Left lung (tissue), 10 donors: ENCODE results near the gene RPN1. TPM values are rescaled to one million over a fixed set of nuclear protein-coding genes. Genes with fewer than 3 reads are reported as not detected.
A peak's percentile ranks its signal among the peaks of the same experiment; 100 is the strongest.
"Not testable (repeated sequence)": the region's sequence is repeated elsewhere in the genome, so short reads cannot be mapped to it uniquely, and the experiment has no call there.

Experiments used
- ATAC-seq: fragments of 200-7000 bp; cut with Tn5 transposase; one replicate; pipeline ENCODE4 v1.9.1; 2020; ENCODE audit warnings: moderate library complexity
- DNase-seq, 4 donors: peaks; one replicate each; pipeline ENCODE4 v3.0.0-alpha.2; 2013 to 2020
- H3K27ac ChIP-seq, 2 donors: fragments of 200-600 bp; sonication (generic) in 1 of 2; one replicate each; pipeline versions ENCODE4 v1.5.0 to v1.8.0; 2020 to 2021
- H3K27me3 ChIP-seq, 2 donors: fragments of 200-600 bp; sonication (generic) in 1 of 2; one replicate each; pipeline versions ENCODE4 v1.5.0 to v1.8.0; 2020 to 2021
- H3K36me3 ChIP-seq, 2 donors: fragments of 200-600 bp; sonication (generic) in 1 of 2; one replicate each; pipeline versions ENCODE4 v1.5.0 to v1.8.0; 2020 to 2021
- H3K4me1 ChIP-seq, 2 donors: fragments of 200-600 bp; one replicate each; pipeline ENCODE4 v1.8.0; 2021
- H3K4me3 ChIP-seq, 2 donors: fragments of 200-600 bp; sonication (generic) in 1 of 2; one replicate each; pipeline versions ENCODE4 v1.5.0 to v1.8.0; 2020 to 2021; ENCODE audit warnings: mild to moderate bottlenecking in 1 of 2
- H3K9me3 ChIP-seq, 2 donors: fragments of 200-600 bp; sonication (generic) in 1 of 2; one replicate each; pipeline versions ENCODE4 v1.5.0 to v1.8.0; 2020 to 2021
- CTCF ChIP-seq, 2 donors: fragments of 200-600 bp; sonication (generic) in 1 of 2; IDR thresholded peaks; one replicate each; pipeline versions ENCODE4 v1.5.0 to v1.8.0; 2021; ENCODE audit warnings: antibody characterized with exemption in 2 of 2
- intact Hi-C, 2 donors: fragments of 100-400 bp; cut with DNase I; formaldehyde crosslinking; loops; one replicate each; pipeline versions ENCODE4 v1.11.2 to v1.14.2; 2022
- polyA plus RNA-seq, 6 donors: library from polyadenylated mRNA; unstranded; fragments of 120-200 nt; gene quantifications; one replicate each; pipeline ENCODE4 v1.2.1, GENCODE V29; 2013; ENCODE audit not compliant: insufficient read length in 6 of 6
- total RNA-seq, 2 donors: library from RNA; stranded (reverse); fragmentation: NEBNext Ultra II Directional; extraction: Animal tissue kit (Norgen Biotek cat#: 25700); gene quantifications; one replicate each; pipeline ENCODE4 v1.2.1, GENCODE V29; 2021
- donor health status: DM: no; HTN: yes; CAD: no.
- donor health status: DM: no; HTN: no; CAD: no.

RPN1 gene
- total and polyA plus RNA-seq, 8 donors: 132 to 294 (median 154) TPM

DNA sequence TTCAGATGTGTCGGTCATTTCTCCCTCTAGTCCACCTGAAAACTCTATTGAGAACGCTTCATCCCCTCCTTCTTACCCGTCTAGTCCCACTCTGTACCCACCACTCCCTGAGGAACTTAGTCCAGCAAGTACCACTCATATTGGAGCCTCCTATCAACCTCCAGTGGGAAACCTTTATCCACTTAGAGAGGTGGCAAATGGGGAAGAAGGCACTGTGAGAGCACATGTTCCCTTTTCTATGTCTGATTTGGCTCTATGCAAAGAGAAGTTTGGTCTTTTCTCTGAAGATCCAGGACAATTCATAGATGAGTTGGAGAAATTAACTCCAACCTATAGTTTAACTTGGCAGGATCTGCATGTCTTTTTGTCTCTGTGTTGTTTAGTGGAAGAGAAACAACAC lies 17.0 kb upstream of the RPN1 start:
- Histone ChIP-seq H3K27me3 (no peaks in the 10 kb centered on the region), H3K27ac (no peak overlapping the region), H3K9me3 (no peaks in the 10 kb centered on the region), H3K36me3 (no peaks in the 10 kb centered on the region), H3K4me3 (no peak overlapping the region), H3K4me1 (peaks cover 0 to 7% of the 10 kb centered on the region in 2 donors)
- ATAC-seq (no peak), DNase-seq (no peak)
- intact Hi-C loops: no loop called here
- TF ChIP-seq CTCF (IDR thresholded peaks at IDR 0.05): no peak

- H3K4me1 ChIP-seq: no peaks in the 10 kb centered on the region
- ATAC-seq: no peak
- no peaks in the 10 kb centered on the region for H3K9me3 ChIP-seq
- no peak overlapping the region for H3K27ac ChIP-seq
- no peak for TF ChIP-seq CTCF (IDR thresholded peaks at IDR 0.05)
- no peaks in the 10 kb centered on the region for H3K27me3 ChIP-seq
- peak in 1 of 4 donors; percentile 21 for DNase-seq
- intact Hi-C loops: no loop called here
- H3K4me3 ChIP-seq: no peak overlapping the region
- no peaks in the 10 kb centered on the region for H3K36me3 ChIP-seq
These were observed 14.9 kb upstream of the RPN1 start for GRCh38 chr3:128665362-128666021.

DNA sequence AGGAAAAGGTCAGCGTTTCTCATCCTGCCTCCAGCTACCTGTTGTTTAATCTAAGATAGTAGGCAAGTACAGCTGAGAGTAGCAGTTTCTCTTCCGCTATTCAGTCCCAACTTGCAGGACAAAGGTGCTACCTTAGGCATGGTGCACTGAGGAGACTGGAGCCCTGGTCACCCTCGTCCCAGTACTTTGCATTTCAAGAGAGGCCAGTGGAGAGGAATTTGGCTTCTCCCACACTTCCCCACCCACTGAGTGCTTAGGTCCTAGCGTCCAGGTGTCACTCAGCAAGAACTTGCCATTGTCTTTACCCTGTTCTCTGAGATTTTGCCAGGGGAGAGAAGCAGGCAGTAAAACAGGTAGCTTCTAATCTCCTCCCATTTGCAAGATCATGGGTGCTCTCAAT lies 12.5 kb upstream of the RPN1 start:
- Histone ChIP-seq H3K4me3 (no peak overlapping the region), H3K27ac (no peak overlapping the region), H3K36me3 (no peaks in the 10 kb centered on the region), H3K9me3 (no peaks in the 10 kb centered on the region), H3K27me3 (no peaks in the 10 kb centered on the region), H3K4me1 (no peaks in the 10 kb centered on the region)
- DNase-seq: no peak
- no peak for TF ChIP-seq CTCF (IDR thresholded peaks at IDR 0.05)
- intact Hi-C loops: no loop called here
- ATAC-seq: no peak

DNA sequence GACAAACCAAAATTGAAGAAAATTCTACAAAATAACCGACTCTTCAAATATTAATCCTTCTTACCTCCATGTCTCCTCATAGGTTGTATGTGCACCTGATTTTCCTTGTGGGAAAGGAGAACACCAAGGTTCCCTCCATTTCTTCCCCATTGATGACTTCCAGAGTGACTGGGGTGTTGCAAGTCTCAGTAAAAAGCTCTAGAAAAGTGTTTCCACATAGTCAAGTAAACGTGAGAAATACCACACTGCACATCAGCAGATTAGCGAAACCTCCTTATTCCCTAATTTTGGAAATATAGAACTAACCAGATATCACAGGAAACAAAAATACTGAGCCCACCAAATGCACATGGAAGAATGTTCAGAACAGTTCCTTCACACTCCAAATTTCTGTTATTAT lies 4.9 kb upstream of the RPN1 start:
- H3K27me3 ChIP-seq: no peaks in the 10 kb centered on the region
- intact Hi-C loops: no loop called here
- H3K27ac ChIP-seq: no peak overlapping the region
- H3K4me1 ChIP-seq: peaks cover 3 to 23% of the 10 kb centered on the region in 2 donors
- H3K36me3 ChIP-seq: no peaks in the 10 kb centered on the region
- H3K4me3 ChIP-seq: no peak overlapping the region
- TF ChIP-seq CTCF (IDR thresholded peaks at IDR 0.05): no peak
- DNase-seq (no peak), ATAC-seq (no peak)
- no peaks in the 10 kb centered on the region for H3K9me3 ChIP-seq

DNA sequence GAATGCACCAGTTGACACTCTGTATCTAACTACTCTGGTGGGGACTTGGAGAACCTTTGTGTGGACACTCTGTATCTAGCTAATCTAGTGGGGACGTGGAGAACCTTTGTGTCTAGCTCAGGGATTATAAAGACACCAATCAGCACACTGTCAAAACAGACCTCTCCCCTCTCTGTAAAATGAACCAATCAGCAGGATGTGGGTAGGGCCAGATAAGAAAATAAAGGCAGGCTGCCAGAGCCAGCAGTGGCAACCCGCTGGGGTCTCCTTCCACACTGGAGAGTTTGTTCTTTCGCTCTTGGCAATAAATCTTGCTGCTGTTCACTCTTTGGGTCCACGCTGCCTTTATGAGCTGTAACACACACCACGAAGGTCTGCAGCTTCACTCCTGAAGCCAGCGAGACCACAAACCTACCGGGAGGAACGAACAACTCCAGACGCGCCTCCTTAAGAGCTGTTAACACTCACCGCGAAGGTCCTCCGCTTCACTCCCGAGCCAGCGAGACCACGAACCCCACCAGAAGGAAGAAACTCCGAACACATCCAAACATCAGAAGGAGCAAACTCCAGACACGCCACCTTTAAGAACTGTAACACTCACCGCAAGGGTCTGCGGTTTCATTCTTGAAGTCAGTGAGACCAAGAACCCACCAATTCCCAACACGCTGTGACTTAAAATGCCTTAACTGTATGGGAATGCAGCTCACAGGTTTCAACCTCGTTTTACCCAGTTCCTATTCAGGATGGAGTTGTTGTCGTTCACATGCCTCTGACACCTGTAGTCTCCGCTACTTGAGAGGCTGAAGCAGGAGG lies 3.6 kb upstream of the RPN1 start:
- Histone ChIP-seq H3K4me3 (peak overlapping the region in 1 of 2 donors; percentile 11), H3K4me1 (peaks cover 4 to 28% of the 10 kb centered on the region in 2 donors)
- H3K27me3 ChIP-seq, DNase-seq, H3K36me3 ChIP-seq, intact Hi-C loops, ATAC-seq, H3K9me3 ChIP-seq, H3K27ac ChIP-seq: not testable (repeated sequence)

GRCh38 chr3:128653383-128653992 lies 2.9 kb upstream of the RPN1 start:
- H3K4me3 ChIP-seq, H3K36me3 ChIP-seq, H3K9me3 ChIP-seq, H3K27me3 ChIP-seq, ATAC-seq, intact Hi-C loops, H3K27ac ChIP-seq: not testable (repeated sequence)
- peak in 1 of 4 donors; percentile 16 for DNase-seq
- H3K4me1 ChIP-seq: peaks cover 10 to 35% of the 10 kb centered on the region in 2 donors
